Gastrocnemius medialis (tissue), 4 donors: Measurements from ENCODE around the gene CPLANE1. TPM values are rescaled to one million over a fixed set of nuclear protein-coding genes. Genes with fewer than 3 reads are reported as not detected.

Experiments
- ATAC-seq, 2 donors: fragments of 150-250 bp; one replicate each; pipeline ENCODE4 v1.9.1; 2016
- DNase-seq, 2 donors: peaks; one replicate each; pipeline ENCODE4 v3.0.0-alpha.2; 2019
- H3K27ac ChIP-seq, 4 donors: fragments of 200-600 bp; sonication (generic); 1 replicate in 1 of 4; 2 replicates in 3 of 4; pipeline ENCODE4 v1.5.1; 2016 to 2018; ENCODE audit warnings: mild to moderate bottlenecking in 2 of 4, moderate library complexity in 1 of 4
- H3K27me3 ChIP-seq, 3 donors: fragments of 200-600 bp; sonication (generic) in 2 of 3; 1 replicate in 1 of 3; 2 replicates in 2 of 3; pipeline versions ENCODE4 v1.5.1 to v1.6.0; 2016 to 2019; ENCODE audit warnings: mild to moderate bottlenecking in 1 of 3, moderate library complexity in 1 of 3
- H3K36me3 ChIP-seq, 2 donors: fragments of 200-600 bp; sonication (generic) in 1 of 2; one replicate each; pipeline ENCODE4 v1.5.1; 2017 to 2018
- H3K4me1 ChIP-seq, 2 donors: fragments of 200-600 bp; sonication (generic) in 1 of 2; one replicate each; pipeline ENCODE4 v1.5.1; 2016 to 2017; ENCODE audit warnings: mild to moderate bottlenecking in 2 of 2
- H3K4me3 ChIP-seq, 4 donors: fragments of 200-600 bp; sonication (generic) in 3 of 4; 1 replicate in 1 of 4; 2 replicates in 3 of 4; pipeline ENCODE4 v1.5.1; 2016 to 2019; ENCODE audit warnings: mild to moderate bottlenecking in 2 of 4
- H3K9me3 ChIP-seq, 3 donors: fragments of 200-600 bp; sonication (generic) in 2 of 3; 1 replicate in 1 of 3; 2 replicates in 2 of 3; pipeline ENCODE4 v1.5.1; 2016 to 2019
- CTCF ChIP-seq, 5 experiments: fragments of 450-650 bp in 3 of 5; fragments of 200-600 bp in 2 of 5; sonication (generic) in 2 of 5; IDR thresholded peaks in 4 of 5; conservative IDR thresholded peaks in 1 of 5; 1 replicate in 4 of 5; 2 replicates in 1 of 5; pipeline ENCODE4 v1.5.1; 2016 to 2019; ENCODE audit warnings: antibody characterized with exemption in 5 of 5, mild to moderate bottlenecking in 3 of 5, moderate library complexity in 3 of 5
- POLR2A ChIP-seq, 2 donors: fragments of 450-650 bp; IDR thresholded peaks; one replicate each; pipeline ENCODE4 v1.6.1; 2017; ENCODE audit warnings: antibody characterized with exemption in 2 of 2, mild to moderate bottlenecking in 2 of 2, moderate library complexity in 2 of 2
- in situ Hi-C, 4 donors: fragments of 200-750 bp; cut with MboI; loops; one replicate each; pipeline versions ENCODE4 v1.15.0 to v1.8.0; 2017; ENCODE audit warnings: low sequenced_read_pairs in 4 of 4
- intact Hi-C: fragments of 100-400 bp; cut with DNase I; formaldehyde crosslinking; loops from one replicate; pipeline ENCODE4 v1.15.1; 2023; ENCODE audit warnings: low total_unique reads
- total RNA-seq, 4 donors: library from RNA; depleted of rRNA; stranded (reverse); fragments of >200 nt; gene quantifications; one replicate each; pipeline versions ENCODE4 v1.1.0 to v1.2.3, GENCODE V29; 2016

Gene CPLANE1
- total RNA-seq, 4 donors from 2014 or later = 5.3 to 12.5 (median 8.1) TPM

GRCh38 chr5:37187465-37187977 is 61.7 kb downstream of the CPLANE1 start:
- DNase-seq (no peak), ATAC-seq (no peak)
- intact Hi-C loops (no loop called here), in situ Hi-C loops (loop anchor here in 1 of 4 donors (25.0 kb wide), 1 partner anchor 1775 kb away; no protein-coding TSS in a partner anchor)
- TF ChIP-seq POLR2A (IDR thresholded peaks at IDR 0.05) (no peak), CTCF (IDR thresholded peaks at IDR 0.05 in 4 of 5, conservative IDR thresholded peaks at IDR 0.05 in 1 of 5) (no peak)
- H3K4me1 ChIP-seq = no peaks in the 10 kb centered on the region
- H3K4me3 ChIP-seq = no peak overlapping the region
- H3K27ac ChIP-seq = no peak overlapping the region
- H3K9me3 ChIP-seq = no peaks in the 10 kb centered on the region
- no peaks in the 10 kb centered on the region for H3K27me3 ChIP-seq
- H3K36me3 ChIP-seq = peaks cover 0 to 66% of the 10 kb centered on the region in 2 donors

GRCh38 chr5:37184748-37185364 is 64.3 kb downstream of the CPLANE1 start:
- Histone ChIP-seq H3K4me1 (no peaks in the 10 kb centered on the region), H3K4me3 (no peak overlapping the region), H3K36me3 (peaks cover 0 to 50% of the 10 kb centered on the region in 2 donors), H3K27me3 (no peaks in the 10 kb centered on the region), H3K27ac (no peak overlapping the region), H3K9me3 (no peaks in the 10 kb centered on the region)
- in situ Hi-C loops (loop anchor here in 1 of 4 donors (25.0 kb wide), 1 partner anchor 1777 kb away; no protein-coding TSS in a partner anchor), intact Hi-C loops (no loop called here)
- TF ChIP-seq CTCF (IDR thresholded peaks at IDR 0.05 in 4 of 5, conservative IDR thresholded peaks at IDR 0.05 in 1 of 5) (no peak), POLR2A (IDR thresholded peaks at IDR 0.05) (no peak)
- DNase-seq (no peak), ATAC-seq (no peak)

- no peak for TF ChIP-seq POLR2A (IDR thresholded peaks at IDR 0.05)
- TF ChIP-seq CTCF (IDR thresholded peaks at IDR 0.05 in 4 of 5, conservative IDR thresholded peaks at IDR 0.05 in 1 of 5) = no peak
- intact Hi-C loops = no loop called here
- ATAC-seq (no peak), DNase-seq (no peak)
- no peak overlapping the region for H3K27ac ChIP-seq
- H3K9me3 ChIP-seq = no peaks in the 10 kb centered on the region
- in situ Hi-C loops = loop anchor here in 1 of 4 donors (25.0 kb wide), 1 partner anchor 1780 kb away; no protein-coding TSS in a partner anchor
- no peaks in the 10 kb centered on the region for H3K4me1 ChIP-seq
- no peak overlapping the region for H3K4me3 ChIP-seq
- no peaks in the 10 kb centered on the region for H3K27me3 ChIP-seq
- H3K36me3 ChIP-seq = peaks cover 0 to 65% of the 10 kb centered on the region in 2 donors
These were observed 66.5 kb downstream of the CPLANE1 start for GRCh38 chr5:37182667-37183066.

- TF ChIP-seq CTCF (IDR thresholded peaks at IDR 0.05 in 4 of 5, conservative IDR thresholded peaks at IDR 0.05 in 1 of 5) (no peak), POLR2A (IDR thresholded peaks at IDR 0.05) (no peak)
- Histone ChIP-seq H3K27ac (no peak overlapping the region), H3K36me3 (peaks cover 3 to 95% of the 10 kb centered on the region in 2 donors), H3K27me3 (no peaks in the 10 kb centered on the region), H3K4me3 (no peak overlapping the region), H3K9me3 (no peaks in the 10 kb centered on the region), H3K4me1 (no peaks in the 10 kb centered on the region)
- no peak for ATAC-seq
- intact Hi-C loops = no loop called here
- in situ Hi-C loops = loop anchor here in 1 of 4 donors (25.0 kb wide), 1 partner anchor 1787 kb away; no protein-coding TSS in a partner anchor
- no peak for DNase-seq
These were observed 74.2 kb downstream of the CPLANE1 start for GRCh38 chr5:37174928-37175327.
